ENCODE data around the gene LINGO1. TPM values are rescaled to one million over a fixed set of nuclear protein-coding genes. Genes with fewer than 3 reads are reported as not detected.
A peak's percentile ranks its signal among the peaks of the same experiment; 100 is the strongest.

The LINGO1 gene
- polyA plus RNA-seq, 1 donor from 2014 or later = not detected

- Mint-ChIP-seq H3K9me3 (peaks cover 0 to 2% (median 0%) of the 10 kb centered on the region in 3 donors), H3K4me1 (peaks cover 6 to 10% (median 9%) of the 10 kb centered on the region in 3 donors), H3K27me3 (peaks cover 27% of the 10 kb centered on the region), H3K27ac (no peak overlapping the region), H3K36me3 (no peaks in the 10 kb centered on the region), H3K4me3 (peak overlapping the region in 3 of 4 donors; percentile 30 to 45 (median 41))
Observed at GRCh38 chr15:77630956-77631744, 1.6 kb downstream of the LINGO1 start.

- Mint-ChIP-seq H3K4me3 (no peak overlapping the region), H3K27ac (peak overlapping the region in 2 of 3 donors; percentile 53 to 65), H3K9me3 (peaks cover 0 to 2% (median 0%) of the 10 kb centered on the region in 3 donors), H3K27me3 (peaks cover 17% of the 10 kb centered on the region), H3K36me3 (no peaks in the 10 kb centered on the region), H3K4me1 (peaks cover 4 to 7% (median 4%) of the 10 kb centered on the region in 3 donors)
Observed at GRCh38 chr15:77630056-77630455, 2.7 kb downstream of the LINGO1 start.

GRCh38 chr15:77629070-77630030 lies 3.4 kb downstream of the LINGO1 start:
- Mint-ChIP-seq H3K9me3 (peaks cover 0 to 2% (median 0%) of the 10 kb centered on the region in 3 donors), H3K4me3 (peak overlapping the region in 1 of 4 donors; percentile 30), H3K36me3 (no peaks in the 10 kb centered on the region), H3K4me1 (peaks cover 3 to 7% (median 3%) of the 10 kb centered on the region in 3 donors), H3K27me3 (peaks cover 15% of the 10 kb centered on the region), H3K27ac (peak overlapping the region in 1 of 3 donors; percentile 65)

GRCh38 chr15:77628010-77628409 lies 4.7 kb downstream of the LINGO1 start:
- Mint-ChIP-seq H3K27me3 (peaks cover 6% of the 10 kb centered on the region), H3K4me1 (no peaks in the 10 kb centered on the region), H3K4me3 (no peak overlapping the region), H3K27ac (no peak overlapping the region), H3K9me3 (peaks cover 0 to 2% (median 0%) of the 10 kb centered on the region in 3 donors), H3K36me3 (no peaks in the 10 kb centered on the region)

GRCh38 chr15:77627581-77627980 lies 5.1 kb downstream of the LINGO1 start:
- H3K4me1 Mint-ChIP-seq = no peaks in the 10 kb centered on the region
- H3K27me3 Mint-ChIP-seq = peaks cover 6% of the 10 kb centered on the region
- no peaks in the 10 kb centered on the region for H3K36me3 Mint-ChIP-seq
- H3K9me3 Mint-ChIP-seq = peaks cover 0 to 2% (median 0%) of the 10 kb centered on the region in 3 donors
- no peak overlapping the region for H3K27ac Mint-ChIP-seq
- H3K4me3 Mint-ChIP-seq = no peak overlapping the region

- Mint-ChIP-seq H3K36me3 (no peaks in the 10 kb centered on the region), H3K9me3 (peaks cover 0 to 2% (median 0%) of the 10 kb centered on the region in 3 donors), H3K4me1 (no peaks in the 10 kb centered on the region), H3K27me3 (peaks cover 6% of the 10 kb centered on the region), H3K27ac (no peak overlapping the region), H3K4me3 (no peak overlapping the region)
Observed at GRCh38 chr15:77627067-77627466, 5.6 kb downstream of the LINGO1 start.

- no peak overlapping the region for H3K27ac Mint-ChIP-seq
- no peaks in the 10 kb centered on the region for H3K4me1 Mint-ChIP-seq
- H3K27me3 Mint-ChIP-seq = peaks cover 6% of the 10 kb centered on the region
- H3K9me3 Mint-ChIP-seq = peaks cover 0 to 2% (median 0%) of the 10 kb centered on the region in 3 donors
- no peaks in the 10 kb centered on the region for H3K36me3 Mint-ChIP-seq
- H3K4me3 Mint-ChIP-seq = no peak overlapping the region
Observed at GRCh38 chr15:77626002-77626401, 6.7 kb downstream of the LINGO1 start.

GRCh38 chr15:77625376-77625775 lies 7.3 kb downstream of the LINGO1 start:
- H3K4me1 Mint-ChIP-seq = no peaks in the 10 kb centered on the region
- H3K36me3 Mint-ChIP-seq = no peaks in the 10 kb centered on the region
- no peak overlapping the region for H3K27ac Mint-ChIP-seq
- no peak overlapping the region for H3K4me3 Mint-ChIP-seq
- H3K9me3 Mint-ChIP-seq = peaks cover 0 to 2% (median 0%) of the 10 kb centered on the region in 3 donors
- peaks cover 9% of the 10 kb centered on the region for H3K27me3 Mint-ChIP-seq

GRCh38 chr15:77624868-77625267 lies 7.8 kb downstream of the LINGO1 start:
- H3K9me3 Mint-ChIP-seq = peaks cover 0 to 2% (median 0%) of the 10 kb centered on the region in 3 donors
- no peak overlapping the region for H3K4me3 Mint-ChIP-seq
- H3K27me3 Mint-ChIP-seq = peaks cover 5% of the 10 kb centered on the region
- H3K36me3 Mint-ChIP-seq = no peaks in the 10 kb centered on the region
- no peak overlapping the region for H3K27ac Mint-ChIP-seq
- no peaks in the 10 kb centered on the region for H3K4me1 Mint-ChIP-seq

GRCh38 chr15:77623755-77624524 lies 8.8 kb downstream of the LINGO1 start:
- no peak overlapping the region for H3K27ac Mint-ChIP-seq
- H3K4me3 Mint-ChIP-seq = no peak overlapping the region
- H3K4me1 Mint-ChIP-seq = no peaks in the 10 kb centered on the region
- H3K36me3 Mint-ChIP-seq = no peaks in the 10 kb centered on the region
- peaks cover 5% of the 10 kb centered on the region for H3K27me3 Mint-ChIP-seq
- H3K9me3 Mint-ChIP-seq = peaks cover 0 to 2% (median under 1%) of the 10 kb centered on the region in 3 donors

- Mint-ChIP-seq H3K36me3 (peaks cover 1% of the 10 kb centered on the region), H3K27me3 (peaks cover 8% of the 10 kb centered on the region), H3K27ac (no peak overlapping the region), H3K9me3 (peaks cover 0 to 2% (median 1%) of the 10 kb centered on the region in 3 donors), H3K4me1 (no peaks in the 10 kb centered on the region), H3K4me3 (no peak overlapping the region)
Observed at GRCh38 chr15:77622934-77623754, 9.6 kb downstream of the LINGO1 start.

GRCh38 chr15:77622209-77622933 lies 10.3 kb downstream of the LINGO1 start:
- Mint-ChIP-seq H3K9me3 (peaks cover 0 to 1% (median 0%) of the 10 kb centered on the region in 3 donors), H3K4me1 (no peaks in the 10 kb centered on the region), H3K4me3 (no peak overlapping the region), H3K27me3 (peaks cover 12% of the 10 kb centered on the region), H3K36me3 (peaks cover 1% of the 10 kb centered on the region), H3K27ac (no peak overlapping the region)

- Mint-ChIP-seq H3K27ac (no peak overlapping the region), H3K4me3 (no peak overlapping the region), H3K36me3 (peaks cover 1% of the 10 kb centered on the region), H3K4me1 (no peaks in the 10 kb centered on the region), H3K9me3 (peaks cover 0 to 1% (median 0%) of the 10 kb centered on the region in 3 donors), H3K27me3 (peaks cover 13% of the 10 kb centered on the region)
Observed at GRCh38 chr15:77621847-77622208, 10.9 kb downstream of the LINGO1 start.
